ENCODE measurements around the gene UNC13B.

- TF ChIP-seq POLR2A (IDR thresholded peaks at IDR 0.05) (no peak), CTCF (IDR thresholded peaks at IDR 0.05) (no peak)
Observed at GRCh38 chr9:35273591-35273990, 111.8 kb downstream of the UNC13B start.
